Stimulated activated naive CD8-positive, alpha-beta T cell treated with anti-CD3 and anti-CD28 coated beads, Interleukin-15, Interleukin-2, amounts not matched to agents 100 U/mL and 50 U/mL, for 24 hours (primary cell): ENCODE results near the gene KCNIP1.
"Not testable (repeated sequence)": the region's sequence is repeated elsewhere in the genome, so short reads cannot be mapped to it uniquely, and the experiment has no call there.

Experiments used
- ATAC-seq: fragments of 150-1000 bp; cut with Tn5 transposase; one replicate; pipeline ENCODE4 v1.10.0; 2021
- DNase-seq: peaks from one replicate; pipeline ENCODE4 v3.0.0; 2021

Gene KCNIP1

DNA sequence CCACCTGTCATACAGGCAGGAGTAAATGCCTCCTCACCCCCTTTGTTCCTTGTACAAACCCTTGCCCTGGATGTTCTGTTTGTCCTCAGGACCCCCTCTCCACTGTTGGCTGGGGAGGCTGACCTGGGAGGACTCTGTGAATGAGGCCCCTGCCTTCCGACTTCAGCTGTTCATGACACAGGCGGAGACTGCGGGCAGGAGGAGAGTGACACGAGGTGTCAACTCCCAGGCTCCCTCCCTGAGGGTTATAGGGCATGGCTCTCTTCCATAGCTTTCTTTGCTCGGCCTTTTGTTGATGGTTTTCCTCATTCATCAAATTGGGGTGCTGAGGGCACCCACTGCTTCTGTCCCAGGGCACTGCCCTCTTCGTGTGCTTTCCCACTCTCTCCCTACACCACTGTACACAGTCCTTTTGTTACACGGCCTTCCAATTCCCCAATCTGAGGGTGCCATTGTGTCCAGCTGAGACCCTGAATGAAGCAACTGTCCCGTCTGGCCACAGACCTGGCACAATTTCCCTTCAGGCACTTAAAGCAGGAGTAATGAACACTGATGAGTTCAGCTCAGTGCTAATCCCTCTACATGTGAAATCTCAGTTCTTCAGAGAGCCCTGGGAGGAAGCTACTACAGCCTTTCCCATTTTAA is 33.8 kb downstream of the KCNIP1 start:
- no peak for DNase-seq
- ATAC-seq: no peak

DNA sequence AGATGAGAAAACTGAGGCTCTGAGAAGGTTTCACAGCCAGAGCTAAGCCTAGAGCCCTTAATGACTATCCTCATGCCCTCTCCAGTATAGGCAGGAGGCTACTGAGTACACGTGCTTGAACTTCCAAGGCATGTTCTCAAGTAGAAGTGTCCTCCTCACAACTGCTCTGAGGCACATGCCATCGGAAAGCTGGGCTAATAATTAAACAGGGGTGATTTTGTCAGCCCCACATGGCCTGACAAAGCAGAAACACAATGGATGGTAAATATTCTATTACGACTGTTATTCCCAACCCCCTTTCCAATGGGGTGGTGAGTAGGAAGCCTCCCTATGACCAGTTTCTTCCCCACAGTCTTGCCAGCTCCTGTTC is 34.3 kb downstream of the KCNIP1 start:
- DNase-seq (no peak), ATAC-seq (no peak)

DNA sequence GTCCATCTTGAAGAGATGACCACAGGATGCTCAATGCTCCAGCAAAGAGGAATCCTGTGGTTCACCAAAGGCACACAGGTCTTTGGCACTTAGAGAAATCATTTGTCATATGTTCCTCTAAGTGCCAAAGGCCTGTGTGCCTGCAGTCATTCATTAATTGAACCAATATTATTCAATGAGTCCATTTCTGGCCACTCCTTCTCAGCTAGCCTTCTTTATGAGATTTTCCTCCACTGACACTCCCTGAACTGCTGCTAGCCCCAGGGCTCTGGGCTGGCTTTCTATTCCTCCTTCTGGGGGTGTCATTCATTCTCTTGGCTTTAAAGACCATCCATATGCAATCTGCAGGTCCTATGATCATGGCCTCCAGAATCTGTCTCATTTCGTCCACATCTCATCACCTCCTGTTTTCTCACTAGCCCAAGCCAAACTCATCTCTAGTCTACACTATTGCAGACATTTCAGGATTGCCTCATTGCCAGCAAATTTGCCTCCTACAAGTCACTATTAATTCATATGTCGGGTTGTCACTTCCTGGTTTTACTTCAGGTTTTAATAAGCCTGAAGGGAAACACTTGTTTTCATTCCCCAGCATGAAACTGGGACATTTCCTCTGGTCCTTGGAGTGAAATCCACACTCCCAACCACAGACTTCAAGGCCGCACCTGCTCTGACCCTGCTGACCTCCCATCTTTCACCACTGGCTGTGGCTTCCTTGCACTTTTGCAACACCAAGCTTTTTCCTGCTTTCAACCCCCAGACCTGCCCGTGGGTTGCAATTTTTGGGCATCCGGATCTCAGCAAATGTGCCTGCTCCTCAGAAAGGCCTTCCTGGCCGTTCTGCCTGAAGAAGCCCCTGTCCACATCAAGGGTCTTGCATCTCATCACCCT is 35.1 kb downstream of the KCNIP1 start:
- DNase-seq (no peak), ATAC-seq (no peak)

GRCh38 chr5:170540271-170540670 is 36.5 kb downstream of the KCNIP1 start:
- DNase-seq (no peak), ATAC-seq (no peak)

DNA sequence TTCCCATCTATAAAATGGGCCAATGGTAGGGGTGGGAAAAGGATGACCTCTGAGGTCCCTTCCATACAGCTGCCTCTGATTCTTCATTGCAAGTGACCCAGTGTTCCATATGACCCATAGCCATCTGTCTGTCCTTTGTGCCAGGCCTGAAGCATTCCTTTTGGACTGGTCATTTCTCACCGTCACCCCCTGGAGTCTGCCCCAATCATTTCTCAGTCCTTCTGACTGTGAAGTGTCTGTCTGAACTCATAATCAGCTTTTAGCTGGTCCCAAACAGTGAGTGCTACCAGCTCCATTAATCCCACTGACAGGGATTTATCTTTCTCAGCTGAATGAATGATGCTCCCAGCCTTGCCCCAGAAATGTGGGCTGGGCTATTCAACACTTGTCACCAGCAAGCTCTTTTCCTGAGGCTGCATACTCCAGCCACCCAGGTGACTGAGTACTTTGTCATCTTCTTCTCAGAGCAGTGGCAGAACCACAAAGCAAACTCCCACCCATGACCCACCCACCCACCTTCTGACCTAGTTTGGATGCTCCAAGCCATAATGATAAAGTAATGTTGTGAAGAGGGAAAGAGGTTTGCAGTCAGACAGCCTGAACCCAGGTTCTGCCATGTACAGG is 37.4 kb downstream of the KCNIP1 start:
- no peak for DNase-seq
- ATAC-seq: no peak

DNA sequence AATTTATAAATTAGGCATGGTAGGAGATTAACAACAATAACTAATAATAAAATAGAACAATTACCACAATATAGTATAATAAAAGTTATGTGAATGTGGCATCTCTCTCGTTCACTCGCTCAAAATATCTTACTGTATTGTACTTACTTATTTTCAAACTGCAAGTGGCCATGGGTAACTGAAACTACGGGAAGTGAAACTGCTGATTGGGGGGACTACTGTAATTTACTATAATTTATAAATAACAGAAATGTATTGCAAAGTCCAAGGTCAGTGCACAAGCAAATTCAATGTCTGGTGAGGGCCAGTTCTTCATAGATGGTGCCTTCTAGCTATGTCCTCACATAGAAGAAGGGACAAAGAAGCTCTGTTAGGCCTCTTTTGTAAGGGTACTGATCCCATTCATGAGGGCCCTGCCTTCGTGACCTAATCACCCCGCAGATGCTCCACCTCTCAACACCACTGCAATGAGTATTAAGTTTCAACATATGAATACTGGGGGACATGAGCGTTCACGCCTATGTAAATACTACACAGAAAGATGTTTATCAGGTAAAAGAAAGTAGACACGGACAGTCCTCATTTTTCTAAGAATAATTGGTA is 39.0 kb downstream of the KCNIP1 start:
- DNase-seq: no peak

GRCh38 chr5:170545313-170545712 is 41.5 kb downstream of the KCNIP1 start:
- DNase-seq: no peak
- ATAC-seq: no peak

More for the DNA sequence above, 39.0 kb downstream of the KCNIP1 start:
- ATAC-seq: no peak

GRCh38 chr5:170545811-170546210 is 42.0 kb downstream of the KCNIP1 start:
- ATAC-seq: no peak
- no peak for DNase-seq

DNA sequence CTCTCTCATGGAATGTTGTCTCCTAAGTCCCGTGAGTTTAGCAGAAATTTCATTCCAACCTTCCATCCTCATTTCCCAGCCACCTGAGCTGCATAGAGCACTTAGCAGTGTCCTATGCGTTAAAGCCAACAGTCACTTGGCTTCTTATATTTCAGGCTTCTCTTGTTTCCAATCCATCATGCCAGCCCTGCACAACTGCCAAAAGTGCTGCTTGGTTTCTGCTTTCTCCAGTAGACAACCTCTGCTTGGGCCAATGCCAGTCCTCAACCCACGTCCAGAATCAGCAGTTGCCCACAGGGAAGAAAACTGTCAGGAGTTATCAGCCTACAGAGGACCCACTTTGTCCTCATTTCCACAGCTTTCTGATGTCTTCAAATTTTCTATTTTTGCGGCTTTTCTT is 42.5 kb downstream of the KCNIP1 start:
- DNase-seq (no peak), ATAC-seq (no peak)

DNA sequence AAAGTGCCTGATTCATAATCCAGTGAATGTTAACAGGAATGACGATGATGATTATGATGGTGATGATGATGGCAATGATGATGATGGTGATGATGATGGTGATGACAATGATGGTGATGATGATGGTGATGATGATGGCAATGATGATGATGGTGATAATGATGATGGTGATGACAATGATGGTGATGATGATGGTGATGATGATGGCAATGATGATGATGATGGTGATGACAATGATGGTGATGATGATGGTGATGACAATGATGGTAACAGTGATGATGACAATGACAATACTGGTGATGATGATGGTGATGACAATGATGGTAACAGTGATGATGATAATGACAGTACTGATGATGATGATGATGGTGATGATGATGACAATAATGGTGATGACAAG is 46.6 kb downstream of the KCNIP1 start:
- not testable (repeated sequence) for ATAC-seq

DNA sequence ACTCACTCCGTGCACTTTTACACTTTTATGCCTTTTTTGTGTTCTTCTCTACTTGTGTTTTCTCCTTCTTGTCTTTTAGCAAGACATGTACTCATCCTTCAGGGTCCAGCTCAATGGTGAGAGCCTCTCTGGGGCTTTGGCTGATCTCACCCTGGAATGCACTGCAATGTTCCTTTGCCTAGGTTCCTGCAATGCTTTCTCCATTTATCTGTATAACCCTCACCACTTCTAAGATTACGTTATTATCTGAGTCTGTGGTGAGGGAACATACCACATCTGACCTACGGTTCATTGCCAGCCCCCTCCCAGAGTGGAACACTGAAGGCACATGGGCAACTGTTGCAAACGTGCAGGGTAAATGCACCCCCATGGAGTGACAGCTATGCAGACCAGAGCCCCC is 47.3 kb downstream of the KCNIP1 start:
- no peak for DNase-seq

More for the DNA sequence above, 46.6 kb downstream of the KCNIP1 start:
- not testable (repeated sequence) for DNase-seq

DNA sequence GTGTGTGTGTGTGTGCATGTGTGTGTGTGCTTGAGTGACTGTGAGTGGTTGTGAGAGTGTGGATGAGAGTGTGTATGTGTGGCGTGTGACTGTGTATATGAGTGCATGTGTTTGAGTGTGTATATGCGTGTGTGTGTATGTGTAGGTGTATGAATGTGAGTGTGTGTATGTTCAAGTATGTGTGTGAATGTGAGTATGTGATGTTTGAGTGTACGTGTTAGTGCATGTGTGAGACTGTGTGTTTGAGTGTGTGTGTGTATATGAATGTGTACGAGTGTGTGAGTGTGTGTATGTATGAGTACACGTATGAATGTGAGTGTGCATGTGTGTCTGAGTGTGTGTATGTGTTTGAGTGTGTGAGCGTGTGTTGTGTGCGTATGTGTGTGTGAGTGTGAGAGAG is 47.8 kb downstream of the KCNIP1 start:
- ATAC-seq (no peak), DNase-seq (no peak)

More for the DNA sequence above, 47.3 kb downstream of the KCNIP1 start:
- ATAC-seq: no peak

- DNase-seq (no peak), ATAC-seq (no peak)
Measured at GRCh38 chr5:170552621-170553115, 48.8 kb downstream of the KCNIP1 start.

DNA sequence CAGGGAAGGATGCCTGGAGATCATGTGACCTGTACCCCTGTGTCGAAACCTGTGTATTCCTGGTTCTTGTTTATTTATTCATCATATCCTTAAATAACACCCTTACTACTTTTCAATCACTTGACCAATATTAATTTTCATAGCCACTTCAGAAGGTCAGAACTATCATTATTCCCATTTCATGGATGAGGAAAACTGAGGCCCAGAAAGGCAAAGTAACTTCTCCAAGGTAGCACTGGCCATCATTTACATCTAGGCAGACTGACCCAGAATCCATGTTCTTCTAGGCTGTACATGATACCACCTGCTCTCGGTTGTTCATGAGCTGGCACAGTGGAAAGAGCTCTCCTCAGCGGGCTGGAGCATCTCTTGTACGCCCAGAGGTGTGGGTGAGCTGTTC is 49.4 kb downstream of the KCNIP1 start:
- DNase-seq: no peak
- ATAC-seq: no peak

- DNase-seq (no peak), ATAC-seq (no peak)
Measured at GRCh38 chr5:170554521-170555267, 50.9 kb downstream of the KCNIP1 start.

GRCh38 chr5:170557314-170557713 is 53.5 kb downstream of the KCNIP1 start:
- DNase-seq: no peak
- no peak for ATAC-seq

- no peak for ATAC-seq
- no peak for DNase-seq
Measured at GRCh38 chr5:170559296-170559695, 55.5 kb downstream of the KCNIP1 start.

- no peak for DNase-seq
- peak; percentile 52 for ATAC-seq
Measured at GRCh38 chr5:170560938-170561337, 57.1 kb downstream of the KCNIP1 start.

GRCh38 chr5:170562166-170562874 is 58.5 kb downstream of the KCNIP1 start:
- ATAC-seq (no peak), DNase-seq (no peak)

- DNase-seq (no peak), ATAC-seq (no peak)
Measured at GRCh38 chr5:170562875-170563228, 59.0 kb downstream of the KCNIP1 start.
